IPS-18c (cell line): ENCODE measurements around the gene VAT1L.

Source experiments
- H3K4me3 ChIP-seq: 2 replicates; pipeline ENCODE4 v1.7.0; 2013; ENCODE audit warnings: low read depth, mild to moderate bottlenecking, low read length, moderate library complexity; ENCODE audit not compliant: insufficient read depth
- H3K9me3 ChIP-seq: one replicate; pipeline ENCODE4 v1.6.1; 2013; ENCODE audit warnings: mild to moderate bottlenecking, low read length, moderate library complexity; ENCODE audit not compliant: control insufficient read depth, insufficient read depth

The VAT1L gene

GRCh38 chr16:77913738-77914253, 125.4 kb downstream of the VAT1L start:
- no peaks in the 10 kb centered on the region for H3K9me3 ChIP-seq
- H3K4me3 ChIP-seq = no peak overlapping the region

GRCh38 chr16:77916111-77916510, 127.7 kb downstream of the VAT1L start:
- no peak overlapping the region for H3K4me3 ChIP-seq
- no peaks in the 10 kb centered on the region for H3K9me3 ChIP-seq

DNA sequence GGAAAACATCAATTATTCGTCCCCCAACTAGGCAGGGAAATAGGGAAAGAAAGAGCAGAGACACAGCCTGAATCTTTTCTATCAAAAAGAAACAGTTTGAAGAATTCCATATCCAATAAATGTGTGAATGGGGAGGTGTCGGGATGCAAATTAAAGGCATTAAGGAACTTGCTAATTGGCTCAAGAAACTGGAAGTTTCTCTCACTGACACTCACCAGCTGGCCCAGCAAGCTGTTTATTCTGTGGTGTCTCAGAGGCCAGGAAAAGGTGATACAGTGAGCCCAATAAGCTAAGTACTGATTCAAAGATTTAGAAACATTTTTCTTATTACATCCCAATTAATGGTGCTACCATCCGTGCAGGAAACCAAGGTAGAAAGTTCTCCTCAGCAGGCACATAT, 129.6 kb downstream of the VAT1L start:
- H3K9me3 ChIP-seq = no peaks in the 10 kb centered on the region
- no peak overlapping the region for H3K4me3 ChIP-seq

- no peak overlapping the region for H3K4me3 ChIP-seq
- H3K9me3 ChIP-seq = no peaks in the 10 kb centered on the region
These were observed 130.7 kb downstream of the VAT1L start for GRCh38 chr16:77918809-77919707.

DNA sequence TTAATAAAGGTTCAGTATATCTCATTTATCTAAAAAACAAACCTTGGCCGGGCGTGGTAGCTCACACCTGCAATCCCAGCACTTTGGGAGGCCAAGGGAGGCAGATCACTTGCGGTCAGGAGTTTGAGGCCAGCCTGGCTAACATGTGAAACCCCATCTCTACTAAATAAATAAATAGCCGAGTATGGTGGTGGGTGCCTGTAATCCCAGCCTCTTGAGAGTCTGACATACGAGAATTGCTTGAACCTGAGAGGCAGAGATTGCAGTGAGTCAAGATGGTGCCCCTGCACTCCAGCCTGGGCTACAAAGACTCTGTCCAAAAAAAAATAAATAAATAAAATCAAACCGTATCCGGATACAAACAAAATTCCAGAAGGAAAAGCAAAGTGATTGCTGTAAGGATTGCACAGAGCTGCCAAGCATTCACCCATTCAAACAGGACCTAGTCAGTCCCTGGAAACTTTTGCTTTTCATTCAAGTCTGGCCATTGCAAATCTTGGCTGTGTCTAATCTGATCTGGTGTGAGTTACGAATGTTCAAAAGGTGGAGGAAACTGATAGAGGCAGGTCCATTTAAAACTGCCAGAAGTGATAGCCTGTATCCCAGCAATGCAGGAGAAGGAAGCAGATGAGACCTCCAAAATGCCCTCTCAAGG, 131.5 kb downstream of the VAT1L start:
- Histone ChIP-seq H3K4me3 (no peak overlapping the region), H3K9me3 (no peaks in the 10 kb centered on the region)

- Histone ChIP-seq H3K9me3 (no peaks in the 10 kb centered on the region), H3K4me3 (no peak overlapping the region)
These were observed 132.6 kb downstream of the VAT1L start for GRCh38 chr16:77920984-77921383.

DNA sequence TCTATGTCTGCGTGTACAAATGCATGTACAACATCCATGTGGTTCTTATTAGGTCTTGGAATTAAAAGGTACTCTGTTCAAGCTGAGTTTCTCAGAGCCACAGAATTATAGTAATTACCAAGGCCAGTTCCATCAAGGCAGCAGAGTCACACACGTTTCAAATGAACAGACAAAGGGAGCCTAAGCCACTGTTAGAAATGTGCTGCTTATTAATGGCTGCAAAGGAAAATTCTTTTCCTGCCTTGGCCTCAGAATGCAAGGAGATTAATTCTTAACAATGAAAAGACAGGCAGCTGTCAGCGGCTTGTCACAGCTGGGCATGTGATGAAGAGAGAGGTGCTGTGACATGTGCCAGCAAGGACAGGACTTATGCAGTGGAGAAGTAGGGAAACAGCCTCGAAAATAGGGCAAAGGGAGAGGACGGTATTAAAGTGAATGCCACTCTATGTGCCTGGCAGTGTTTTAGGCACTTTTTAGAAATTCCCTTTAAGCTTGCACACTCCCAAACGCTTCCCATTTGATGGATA, 133.9 kb downstream of the VAT1L start:
- Histone ChIP-seq H3K9me3 (no peaks in the 10 kb centered on the region), H3K4me3 (no peak overlapping the region)

DNA sequence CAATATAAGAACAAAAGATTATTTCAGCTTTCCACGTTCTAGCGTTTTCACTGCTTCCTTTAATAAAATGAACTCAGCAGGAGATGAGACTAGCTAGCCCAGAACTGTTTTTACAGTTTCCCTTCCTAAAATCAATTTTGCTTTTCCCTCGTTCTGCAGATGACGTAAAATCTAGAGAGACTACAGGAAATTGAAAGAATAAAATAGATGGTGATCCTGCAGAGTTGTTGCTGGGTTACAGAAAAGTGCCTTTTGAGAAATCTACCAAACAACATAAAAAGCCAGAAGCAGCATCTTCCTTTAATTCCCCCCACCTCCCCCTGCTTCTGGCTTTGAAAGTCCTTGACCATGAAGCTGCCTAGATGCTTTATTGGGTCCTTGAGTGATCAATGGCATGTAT, 137.2 kb downstream of the VAT1L start:
- no peak overlapping the region for H3K4me3 ChIP-seq

DNA sequence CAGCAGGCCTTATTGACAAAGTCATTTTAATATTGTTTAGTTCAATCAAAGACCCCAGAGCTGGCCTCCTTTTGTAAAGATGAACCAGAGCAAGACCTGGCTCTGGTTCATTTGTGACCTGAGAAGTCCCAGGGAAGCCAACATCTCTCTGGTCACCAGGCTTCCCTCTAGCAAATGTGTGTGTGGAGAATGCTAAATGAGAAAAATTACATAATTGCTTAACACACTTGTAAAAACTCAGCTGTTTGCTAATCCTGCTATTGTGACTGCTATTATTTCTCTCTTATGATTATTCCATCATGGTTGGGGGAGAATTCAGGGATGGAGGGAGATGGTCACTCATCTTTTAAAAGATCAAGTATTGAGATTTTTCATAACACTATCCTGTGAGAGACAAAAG, 139.7 kb downstream of the VAT1L start:
- Histone ChIP-seq H3K4me3 (no peak overlapping the region), H3K9me3 (no peaks in the 10 kb centered on the region)

More for the DNA sequence above, 137.2 kb downstream of the VAT1L start:
- H3K9me3 ChIP-seq = no peaks in the 10 kb centered on the region

GRCh38 chr16:77929004-77929403, 140.6 kb downstream of the VAT1L start:
- H3K9me3 ChIP-seq = no peaks in the 10 kb centered on the region
- no peak overlapping the region for H3K4me3 ChIP-seq

GRCh38 chr16:77931058-77931457, 142.7 kb downstream of the VAT1L start:
- peaks cover 2% of the 10 kb centered on the region for H3K9me3 ChIP-seq
- no peak overlapping the region for H3K4me3 ChIP-seq

- Histone ChIP-seq H3K4me3 (no peak overlapping the region), H3K9me3 (peaks cover 4% of the 10 kb centered on the region)
These were observed 149.2 kb downstream of the VAT1L start for GRCh38 chr16:77937473-77938149.

GRCh38 chr16:77938913-77939312, 150.5 kb downstream of the VAT1L start:
- Histone ChIP-seq H3K4me3 (no peak overlapping the region), H3K9me3 (peaks cover 4% of the 10 kb centered on the region)

- H3K9me3 ChIP-seq = peaks cover 4% of the 10 kb centered on the region
- no peak overlapping the region for H3K4me3 ChIP-seq
These were observed 151.6 kb downstream of the VAT1L start for GRCh38 chr16:77939968-77940367.

GRCh38 chr16:77943801-77944200, 155.4 kb downstream of the VAT1L start:
- no peak overlapping the region for H3K4me3 ChIP-seq
- no peaks in the 10 kb centered on the region for H3K9me3 ChIP-seq

DNA sequence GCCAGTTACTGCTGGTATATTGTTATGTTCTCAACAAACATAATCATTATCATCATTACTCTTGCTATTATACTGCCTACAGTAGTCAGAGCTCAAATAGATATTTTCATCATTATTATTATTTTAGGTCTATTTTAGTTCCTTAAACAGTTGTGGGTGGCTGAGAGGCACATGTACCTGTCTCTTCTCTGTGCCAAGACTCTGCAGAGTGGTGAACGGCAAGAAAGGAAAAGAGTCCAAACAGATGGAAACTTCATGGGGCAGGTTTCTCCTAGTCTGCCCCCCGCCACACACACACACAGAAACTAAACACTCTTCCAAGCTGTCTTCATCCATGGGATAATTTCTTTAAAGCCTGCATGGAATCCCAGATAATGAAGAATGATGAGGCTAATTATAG, 156.3 kb downstream of the VAT1L start:
- Histone ChIP-seq H3K9me3 (no peaks in the 10 kb centered on the region), H3K4me3 (no peak overlapping the region)

- H3K9me3 ChIP-seq = no peaks in the 10 kb centered on the region
- no peak overlapping the region for H3K4me3 ChIP-seq
These were observed 156.8 kb downstream of the VAT1L start for GRCh38 chr16:77945126-77945525.
